OCI-LY3 (cell line): Measurements from ENCODE around the gene CXXC1.

ENCODE experiments used
- CTCF ChIP-seq: fragments of 200-600, 300-600 bp; sonication (generic); IDR thresholded peaks from 2 replicates; pipeline ENCODE4 v1.5.1; 2014; ENCODE audit warnings: antibody characterized with exemption, low read length, low read depth
- EZH2phosphoT487 ChIP-seq: fragments of 200-600 bp; shearing (Covaris generic); IDR thresholded peaks from 2 replicates; pipeline ENCODE4 v1.6.1; 2018; ENCODE audit warnings: antibody characterized with exemption, mixed run types, low read depth

- TF ChIP-seq CTCF (no peak), EZH2phosphoT487 (no peak)
These were observed 4.8 kb downstream of the CXXC1 start for GRCh38 chr18:50282521-50283335.
